Frontal cortex (tissue), 4 donors: ENCODE results near the gene RBM47. TPM values are rescaled to one million over a fixed set of nuclear protein-coding genes. Genes with fewer than 3 reads are reported as not detected.

Experiments used
- DNase-seq, 2 donors: peaks; one replicate each; pipeline ENCODE4 v3.0.0; 2012; ENCODE audit warnings: low spot score in 2 of 2
- FAIRE-seq: peaks from 2 replicates; lab custom pipeline; 2012; peaks lifted over from hg19 to GRCh38; lab: Jason Lieb, UNC
- total RNA-seq: library from RNA; depleted of rRNA; stranded (reverse); fragments of >200 nt; gene quantifications from one replicate; pipeline ENCODE4 v1.2.3, GENCODE V29; 2014
- donor health status: control.
- donor health status: control.
- donor health status: control.

RBM47 gene
- total RNA-seq, 1 donor from 2014 or later, result 0.82 TPM

GRCh38 chr4:40626183-40626990, 3.3 kb downstream of the RBM47 start:
- FAIRE-seq (no peak), DNase-seq (no peak)

GRCh38 chr4:40623707-40624106, 6.0 kb downstream of the RBM47 start:
- FAIRE-seq, result no peak
- DNase-seq, result no peak

DNA sequence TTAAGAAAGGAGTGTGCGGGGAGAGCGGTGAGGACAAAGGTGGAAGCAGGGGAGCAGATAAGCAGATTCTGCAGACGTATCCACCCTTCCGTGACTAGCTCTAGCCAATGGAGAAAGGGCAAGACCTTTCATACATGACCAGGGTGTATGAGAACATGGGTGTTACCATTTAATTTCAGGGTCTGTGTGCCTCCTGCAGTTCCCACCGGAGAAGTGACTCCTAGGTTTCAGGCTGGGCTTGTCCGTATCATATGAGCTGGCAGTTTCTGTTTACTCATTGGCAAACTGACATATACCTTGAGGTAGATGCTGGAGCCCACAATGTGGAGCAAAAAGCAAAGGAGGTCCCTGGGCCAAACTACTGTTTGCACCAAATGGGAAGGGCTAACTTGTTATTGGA, 6.8 kb downstream of the RBM47 start:
- no peak for FAIRE-seq
- DNase-seq, result no peak

GRCh38 chr4:40621592-40622512, 7.8 kb downstream of the RBM47 start:
- DNase-seq, result no peak

GRCh38 chr4:40621229-40621591, 8.5 kb downstream of the RBM47 start:
- FAIRE-seq (no peak), DNase-seq (no peak)

More at GRCh38 chr4:40621592-40622512, 7.8 kb downstream of the RBM47 start:
- no peak for FAIRE-seq

- no peak for DNase-seq
- FAIRE-seq, result no peak
Measured at GRCh38 chr4:40619600-40619999, 10.1 kb downstream of the RBM47 start.

DNA sequence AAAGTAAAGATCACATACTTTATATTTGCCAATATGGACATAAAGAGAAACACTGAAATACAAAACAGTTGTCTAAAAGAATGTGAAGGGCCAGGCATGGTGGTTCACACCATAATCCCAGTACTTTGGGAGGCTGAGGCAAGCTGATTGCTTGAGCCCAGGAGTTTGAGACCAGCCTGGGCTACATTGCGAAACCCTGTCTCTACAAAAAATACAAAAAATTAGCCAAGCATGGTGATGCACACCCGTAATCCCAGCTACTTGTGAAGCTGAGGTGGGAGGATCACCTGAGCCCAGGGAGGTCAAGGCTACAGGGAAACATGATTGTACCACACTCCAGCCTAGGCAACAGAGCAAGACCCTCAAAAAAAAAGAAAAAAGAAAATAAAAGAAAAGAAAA, 11.8 kb downstream of the RBM47 start:
- DNase-seq (no peak), FAIRE-seq (no peak)

- no peak for FAIRE-seq
Measured at GRCh38 chr4:40614031-40614430, 15.6 kb downstream of the RBM47 start.

GRCh38 chr4:40613456-40613855, 16.2 kb downstream of the RBM47 start:
- FAIRE-seq (no peak), DNase-seq (no peak)

More at GRCh38 chr4:40614031-40614430, 15.6 kb downstream of the RBM47 start:
- DNase-seq, result no peak

- DNase-seq (no peak), FAIRE-seq (no peak)
Measured at GRCh38 chr4:40612831-40613230, 16.8 kb downstream of the RBM47 start.

GRCh38 chr4:40612283-40612682, 17.4 kb downstream of the RBM47 start:
- no peak for FAIRE-seq
- no peak for DNase-seq

- DNase-seq (no peak), FAIRE-seq (no peak)
Measured at GRCh38 chr4:40608628-40609027, 21.0 kb downstream of the RBM47 start.

DNA sequence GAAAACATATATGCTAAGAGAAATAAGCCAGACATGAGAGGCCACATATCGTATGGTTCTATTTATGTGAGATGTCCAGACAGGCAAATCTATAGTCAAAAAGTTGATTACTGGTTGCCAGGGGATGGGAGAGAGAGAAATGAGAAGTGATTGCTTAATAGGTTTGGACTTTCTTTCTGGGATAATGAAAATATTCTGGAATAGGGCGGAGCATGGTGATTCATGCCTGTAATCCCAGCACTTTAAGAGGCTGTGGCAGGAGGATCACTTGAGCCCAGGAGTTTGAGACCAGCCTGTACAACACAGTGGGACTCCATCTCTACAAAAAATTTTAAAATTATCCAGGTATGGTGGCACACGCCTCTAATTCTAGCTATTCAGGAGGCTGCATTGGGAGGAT, 22.4 kb downstream of the RBM47 start:
- FAIRE-seq (no peak), DNase-seq (no peak)

DNA sequence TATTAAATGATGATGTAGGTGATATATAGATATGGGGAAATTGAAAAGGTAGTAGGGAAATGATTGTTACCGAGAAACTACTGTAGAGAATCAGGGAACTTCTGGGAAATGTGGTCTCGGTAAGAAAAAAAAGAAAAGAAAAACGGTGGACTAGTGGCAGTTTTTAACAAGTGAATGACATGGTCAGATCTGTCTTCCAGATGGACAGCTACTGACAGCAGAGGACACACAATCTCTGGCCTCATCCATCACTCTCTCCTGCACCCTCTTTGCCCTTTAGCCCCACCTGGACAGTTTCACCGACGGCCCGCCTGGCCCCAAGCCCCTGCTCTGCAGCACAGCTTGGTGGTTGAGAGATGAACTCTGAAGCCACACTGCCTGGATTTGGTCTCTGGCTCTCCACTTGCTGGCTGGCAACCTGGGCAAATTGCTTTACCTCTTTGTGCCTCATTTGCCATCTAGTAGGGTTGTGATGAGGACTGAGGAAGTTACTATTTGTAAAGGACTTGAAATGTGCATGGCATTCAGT, 23.4 kb downstream of the RBM47 start:
- FAIRE-seq, result no peak
- no peak for DNase-seq

DNA sequence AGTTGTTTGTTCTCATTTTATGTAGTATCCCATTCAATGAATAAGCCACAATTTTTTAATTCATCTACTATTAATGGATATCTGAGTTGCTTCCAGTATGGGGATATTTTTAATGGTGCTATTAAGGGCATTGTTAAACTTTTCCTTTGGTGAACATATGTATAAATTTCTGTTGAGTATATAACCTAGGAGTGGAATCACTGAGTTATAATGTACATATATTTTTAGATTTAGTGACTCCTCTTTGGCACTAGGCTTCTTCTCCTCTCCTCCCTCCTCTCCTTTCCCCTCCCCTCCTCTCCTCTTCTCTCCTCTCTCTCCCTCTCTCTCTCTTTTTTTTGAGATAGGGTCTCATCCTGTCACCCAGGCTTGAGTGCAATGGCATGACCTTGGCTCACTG, 26.4 kb downstream of the RBM47 start:
- no peak for FAIRE-seq
- DNase-seq, result no peak

- no peak for FAIRE-seq
- DNase-seq, result no peak
Measured at GRCh38 chr4:40601641-40602040, 28.0 kb downstream of the RBM47 start.

- DNase-seq (no peak), FAIRE-seq (no peak)
Measured at GRCh38 chr4:40600850-40601249, 28.8 kb downstream of the RBM47 start.

- DNase-seq (no peak), FAIRE-seq (no peak)
Measured at GRCh38 chr4:40599431-40599830, 30.2 kb downstream of the RBM47 start.

- no peak for FAIRE-seq
- DNase-seq, result no peak
Measured at GRCh38 chr4:40596522-40596921, 33.1 kb downstream of the RBM47 start.

- FAIRE-seq (no peak), DNase-seq (no peak)
Measured at GRCh38 chr4:40595981-40596380, 33.7 kb downstream of the RBM47 start.
